ENCODE results near the gene ITGB2. TPM values are rescaled to one million over a fixed set of nuclear protein-coding genes. Genes with fewer than 3 reads are reported as not detected.
A peak's percentile ranks its signal among the peaks of the same experiment; 100 is the strongest.

ITGB2 gene
- total RNA-seq, 4 donors from 2014 or later, result 33.2 to 110 (median 44.0) TPM

- Histone ChIP-seq H3K27me3 (no peaks in the 10 kb centered on the region), H3K4me1 (peaks cover 83 to 100% (median 95%) of the 10 kb centered on the region in 4 donors), H3K4me3 (no peak overlapping the region), H3K27ac (replicated peaks in 1 of 4) (peak overlapping the region; percentile 80 to 92 (median 85)), H3K36me3 (peaks cover 0 to 17% (median 7%) of the 10 kb centered on the region in 4 donors), H3K9me3 (no peaks in the 10 kb centered on the region)
- TF ChIP-seq, protein P1, sequence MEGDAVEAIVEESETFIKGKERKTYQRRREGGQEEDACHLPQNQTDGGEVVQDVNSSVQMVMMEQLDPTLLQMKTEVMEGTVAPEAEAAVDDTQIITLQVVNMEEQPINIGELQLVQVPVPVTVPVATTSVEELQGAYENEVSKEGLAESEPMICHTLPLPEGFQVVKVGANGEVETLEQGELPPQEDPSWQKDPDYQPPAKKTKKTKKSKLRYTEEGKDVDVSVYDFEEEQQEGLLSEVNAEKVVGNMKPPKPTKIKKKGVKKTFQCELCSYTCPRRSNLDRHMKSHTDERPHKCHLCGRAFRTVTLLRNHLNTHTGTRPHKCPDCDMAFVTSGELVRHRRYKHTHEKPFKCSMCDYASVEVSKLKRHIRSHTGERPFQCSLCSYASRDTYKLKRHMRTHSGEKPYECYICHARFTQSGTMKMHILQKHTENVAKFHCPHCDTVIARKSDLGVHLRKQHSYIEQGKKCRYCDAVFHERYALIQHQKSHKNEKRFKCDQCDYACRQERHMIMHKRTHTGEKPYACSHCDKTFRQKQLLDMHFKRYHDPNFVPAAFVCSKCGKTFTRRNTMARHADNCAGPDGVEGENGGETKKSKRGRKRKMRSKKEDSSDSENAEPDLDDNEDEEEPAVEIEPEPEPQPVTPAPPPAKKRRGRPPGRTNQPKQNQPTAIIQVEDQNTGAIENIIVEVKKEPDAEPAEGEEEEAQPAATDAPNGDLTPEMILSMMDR (IDR thresholded peaks at IDR 0.05), result no peak
- peak; percentile 49 for TF ChIP-seq EP300 (IDR thresholded peaks at IDR 0.05)
- TF ChIP-seq POLR2A (IDR thresholded peaks at IDR 0.05; ENCODE audit: low read depth), result no peak
- peak; percentile 46 to 89 for TF ChIP-seq POLR2AphosphoS5 (IDR thresholded peaks at IDR 0.05)
- intact Hi-C loops (cut with DNase I), result no loop called here
- 40% methylated on average over 9 of the region's 9 CpGs for WGBS
- DNase-seq (ENCODE audit: extremely low spot score), result no peak
These were observed 41.8 kb upstream of the ITGB2 start for GRCh38 chr21:44962403-44962966.

DNA sequence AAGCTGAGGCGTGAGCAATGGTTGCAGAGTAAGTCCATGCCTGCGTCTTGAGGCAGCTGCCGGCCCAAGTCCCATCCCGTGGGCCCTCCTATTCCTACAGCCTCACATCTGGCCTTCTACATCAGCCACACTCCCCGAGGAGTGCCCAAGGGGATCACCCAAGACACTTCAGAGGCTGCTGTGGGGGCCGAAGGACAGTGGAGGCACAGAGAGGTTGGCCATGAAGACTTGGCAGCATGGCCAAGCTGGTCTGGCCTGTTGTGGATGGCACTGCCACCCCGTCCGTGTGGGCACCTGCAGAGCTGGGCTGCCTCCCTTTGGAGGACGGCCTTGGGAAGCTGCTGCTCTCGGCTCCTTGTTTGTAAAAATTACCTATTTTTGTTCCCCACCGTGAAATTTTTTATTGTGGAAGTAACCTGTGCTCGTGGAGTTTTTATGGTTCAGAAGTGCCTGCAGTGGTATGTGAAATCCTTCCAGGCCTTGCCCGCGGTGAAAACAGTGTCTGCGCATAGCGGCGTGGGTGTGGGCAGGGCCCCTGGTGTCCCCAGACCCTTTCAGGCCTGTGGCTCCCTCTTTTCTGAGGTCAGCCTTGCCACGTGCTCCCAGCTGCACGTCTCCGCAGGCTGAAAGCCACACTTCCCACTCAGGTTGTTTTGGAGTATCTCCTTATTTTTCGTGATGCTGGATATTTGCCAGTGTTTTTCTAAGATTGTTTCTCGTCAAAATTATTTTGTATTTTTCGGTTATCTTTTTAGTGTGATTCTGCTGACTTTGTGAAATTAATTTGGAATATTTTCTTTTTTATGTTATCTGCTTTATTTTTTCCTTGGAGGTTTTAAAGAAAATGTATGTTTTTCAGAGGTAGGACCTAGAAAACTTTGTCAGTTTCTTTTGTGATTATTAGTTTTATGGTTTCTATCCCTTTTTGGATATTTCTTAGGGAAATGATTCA is 39.7 kb upstream of the ITGB2 start:
- WGBS, result 91% methylated on average over 21 of the region's 23 CpGs

DNA sequence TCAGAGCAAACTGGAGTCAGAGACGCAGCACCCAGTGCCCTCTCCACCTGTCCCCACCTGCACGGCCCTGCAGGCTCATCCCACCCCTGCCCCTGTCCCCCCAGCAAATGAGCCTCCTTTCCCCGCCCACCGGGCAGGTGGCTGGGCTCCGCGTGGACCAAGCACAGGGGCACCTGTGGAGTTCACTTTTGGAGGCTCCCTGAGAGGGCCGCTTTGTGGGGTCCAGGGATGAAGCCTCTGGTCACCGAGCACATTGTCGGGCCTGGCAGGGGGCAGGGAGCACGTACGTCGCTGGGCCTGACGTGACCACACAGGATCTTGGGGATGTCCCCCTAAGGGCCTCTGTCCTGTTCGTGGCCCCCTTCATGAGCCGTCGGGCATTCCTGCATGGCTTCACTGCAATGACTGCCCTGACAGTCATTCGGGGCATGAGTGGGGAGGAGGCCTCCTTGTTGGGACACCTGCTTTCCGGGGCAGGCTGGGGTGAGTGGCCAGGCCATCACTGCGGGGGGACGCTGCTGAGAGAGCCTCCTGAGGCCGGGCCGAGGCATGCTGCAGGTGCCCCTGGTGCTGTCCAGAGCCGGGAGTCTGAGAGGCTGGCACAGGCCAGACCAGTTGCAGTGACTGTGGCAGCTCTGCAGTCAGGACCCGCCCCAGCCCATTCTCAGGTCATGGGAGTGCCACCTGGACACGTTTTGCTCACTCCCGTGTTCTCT is 38.8 kb upstream of the ITGB2 start:
- no peaks in the 10 kb centered on the region for H3K27me3 ChIP-seq
- H3K36me3 ChIP-seq, result peaks cover 0 to 20% (median 16%) of the 10 kb centered on the region in 4 donors
- no peaks in the 10 kb centered on the region for H3K9me3 ChIP-seq
- 60% methylated on average over 9 of the region's 26 CpGs for WGBS
- TF ChIP-seq, protein P1 (IDR thresholded peaks at IDR 0.05), result no peak
- TF ChIP-seq EP300 (IDR thresholded peaks at IDR 0.05) (no peak), POLR2AphosphoS5 (IDR thresholded peaks at IDR 0.05) (no peak), POLR2A (IDR thresholded peaks at IDR 0.05; ENCODE audit: low read depth) (no peak)
- intact Hi-C loops (cut with DNase I), result loop anchor here (5.0 kb wide), 2 partner anchors 83 to 118 kb away; no protein-coding TSS in a partner anchor
- DNase-seq (ENCODE audit: extremely low spot score), result no peak
- peaks cover 70 to 87% (median 77%) of the 10 kb centered on the region in 4 donors for H3K4me1 ChIP-seq
- peak overlapping the region; percentile 30 to 42 (median 34) for H3K4me3 ChIP-seq
- H3K27ac ChIP-seq (replicated peaks in 1 of 4), result peak overlapping the region; percentile 80 to 92 (median 85)

More for the DNA sequence above, 39.7 kb upstream of the ITGB2 start:
- intact Hi-C loops (cut with DNase I), result no loop called here
- Histone ChIP-seq H3K9me3 (no peaks in the 10 kb centered on the region), H3K4me3 (no peak overlapping the region), H3K36me3 (peaks cover 0 to 19% (median 16%) of the 10 kb centered on the region in 4 donors), H3K27ac (replicated peaks in 1 of 4) (peak overlapping the region; percentile 80 to 92 (median 85)), H3K27me3 (no peaks in the 10 kb centered on the region), H3K4me1 (peaks cover 69 to 89% (median 84%) of the 10 kb centered on the region in 4 donors)
- DNase-seq (ENCODE audit: extremely low spot score), result no peak
- TF ChIP-seq POLR2A (IDR thresholded peaks at IDR 0.05; ENCODE audit: low read depth), result no peak
- TF ChIP-seq EP300 (IDR thresholded peaks at IDR 0.05), result no peak
- TF ChIP-seq, protein P1 (IDR thresholded peaks at IDR 0.05), result no peak

- 32% methylated on average over 11 of the region's 28 CpGs for WGBS
- intact Hi-C loops (cut with DNase I), result loop anchor here (5.0 kb wide), 2 partner anchors 84 to 119 kb away; no protein-coding TSS in a partner anchor
- no peak for DNase-seq (ENCODE audit: extremely low spot score)
- Histone ChIP-seq H3K27ac (replicated peaks in 1 of 4) (peak overlapping the region; percentile 80 to 92 (median 85)), H3K9me3 (no peaks in the 10 kb centered on the region), H3K27me3 (no peaks in the 10 kb centered on the region), H3K4me3 (peak overlapping the region; percentile 30 to 42 (median 34)), H3K4me1 (peaks cover 77 to 90% (median 79%) of the 10 kb centered on the region in 4 donors), H3K36me3 (peaks cover 0 to 23% (median 16%) of the 10 kb centered on the region in 4 donors)
- TF ChIP-seq POLR2AphosphoS5 (IDR thresholded peaks at IDR 0.05), result peak; percentile 76 to 86
- TF ChIP-seq EP300 (IDR thresholded peaks at IDR 0.05), result no peak
These were observed 37.9 kb upstream of the ITGB2 start for GRCh38 chr21:44958471-44959191.
